Neural cell (in vitro differentiated cells): ENCODE data around the gene PROZ. TPM values are rescaled to one million over a fixed set of nuclear protein-coding genes. Genes with fewer than 3 reads are reported as not detected.

Experiments
- H2AFZ ChIP-seq: fragments of 200-600, 300-800 bp; sonication (generic), shearing (Covaris generic); 2 replicates; pipeline ENCODE4 v1.6.0; 2014; ENCODE audit warnings: low read depth, mild to moderate bottlenecking, antibody characterized with exemption, low read length, moderate library complexity
- H3F3A ChIP-seq: fragments of 200-600 bp; shearing (Covaris generic); 2 replicates; pipeline ENCODE4 v1.6.1; 2016; ENCODE audit warnings: mild to moderate bottlenecking, moderate library complexity, mixed read lengths, antibody characterized with exemption, low read length; ENCODE audit not compliant: insufficient read depth, poor library complexity, severe bottlenecking
- H3K27ac ChIP-seq: fragments of 200-600, 300-800 bp; sonication (generic), shearing (Covaris generic); 2 replicates; pipeline ENCODE4 v1.5.1; 2014; ENCODE audit warnings: mild to moderate bottlenecking, low read length, moderate library complexity
- H3K27me3 ChIP-seq: fragments of 300-800, 200-600 bp; sonication (generic), shearing (Covaris generic); 2 replicates; pipeline ENCODE4 v1.6.0; 2014; ENCODE audit warnings: mild to moderate bottlenecking, low read depth, low read length, moderate library complexity; ENCODE audit not compliant: insufficient read depth
- H3K36me3 ChIP-seq: fragments of 300-800, 200-600 bp; sonication (generic), shearing (Covaris generic); 2 replicates; pipeline ENCODE4 v1.5.1; 2014; ENCODE audit warnings: mild to moderate bottlenecking, antibody characterized with exemption, low read length, moderate library complexity; ENCODE audit not compliant: insufficient read depth
- H3K4me2 ChIP-seq: fragments of 300-800, 200-600 bp; sonication (generic), shearing (Covaris generic); 2 replicates; pipeline ENCODE4 v1.6.0; 2014; ENCODE audit warnings: mild to moderate bottlenecking, low read length
- H3K4me3 ChIP-seq: fragments of 300-800, 200-600 bp; sonication (generic), shearing (Covaris generic); 2 replicates; pipeline ENCODE4 v1.5.1; 2014; ENCODE audit warnings: mild to moderate bottlenecking, low read length, moderate library complexity
- H3K79me2 ChIP-seq: fragments of 200-600 bp; shearing (Covaris generic); replicated peaks from 2 replicates; pipeline ENCODE4 v1.6.0; 2014; ENCODE audit warnings: mild to moderate bottlenecking, low read length, moderate library complexity; ENCODE audit not compliant: insufficient read depth
- H3K9ac ChIP-seq: fragments of 300-800, 200-600 bp; sonication (generic), shearing (Covaris generic); 2 replicates; pipeline ENCODE4 v1.6.1; 2016; ENCODE audit warnings: mild to moderate bottlenecking, low read length, mixed read lengths
- H3K9me2 ChIP-seq: fragments of 200-600 bp; shearing (Covaris generic); 2 replicates; pipeline ENCODE4 v1.6.1; 2016; ENCODE audit warnings: mild to moderate bottlenecking, low read length, mixed read lengths; ENCODE audit not compliant: insufficient read depth
- H3K9me3 ChIP-seq: fragments of 200-600, 300-800 bp; sonication (generic), shearing (Covaris generic); 2 replicates; pipeline ENCODE4 v1.6.1; 2016; ENCODE audit warnings: mild to moderate bottlenecking, mixed run types, low read length, moderate library complexity, mixed read lengths
- H4K20me1 ChIP-seq: fragments of 200-600 bp; shearing (Covaris generic); 2 replicates; pipeline ENCODE4 v1.6.1; 2016; ENCODE audit warnings: mild to moderate bottlenecking, mixed run types; ENCODE audit not compliant: insufficient read depth
- EP300 ChIP-seq: fragments of 450-650 bp; conservative IDR thresholded peaks from 2 replicates; pipeline ENCODE4 v1.6.1; 2014; ENCODE audit warnings: antibody characterized with exemption, mild to moderate bottlenecking, moderate library complexity; ENCODE audit not compliant: poor library complexity, severe bottlenecking
- EZH2 ChIP-seq: fragments of 200-600, 300-800 bp; shearing (Covaris generic), sonication (generic); IDR thresholded peaks from 2 replicates; pipeline ENCODE4 v1.6.1; 2014; ENCODE audit warnings: antibody characterized with exemption, low read length, borderline replicate concordance, mild to moderate bottlenecking; ENCODE audit not compliant: insufficient read depth, poor library complexity, severe bottlenecking
- MXI1 ChIP-seq: fragments of 450-650 bp; conservative IDR thresholded peaks from 2 replicates; pipeline ENCODE4 v1.6.1; 2014; ENCODE audit warnings: antibody characterized with exemption, mild to moderate bottlenecking; ENCODE audit not compliant: poor library complexity, severe bottlenecking
- RAD21 ChIP-seq: fragments of 450-650 bp; conservative IDR thresholded peaks from 2 replicates; pipeline ENCODE4 v1.6.1; 2014; ENCODE audit warnings: antibody characterized with exemption, mild to moderate bottlenecking, moderate library complexity
- SMC3 ChIP-seq: fragments of 450-650 bp; conservative IDR thresholded peaks from 2 replicates; pipeline ENCODE4 v1.6.1; 2014; ENCODE audit warnings: antibody characterized with exemption, mild to moderate bottlenecking, moderate library complexity; ENCODE audit not compliant: poor library complexity
- polyA plus RNA-seq: library from polyadenylated mRNA; depleted of rRNA; stranded (reverse); fragments of >200 nt; gene quantifications from 2 replicates; pipeline ENCODE4 v1.2.3, GENCODE V29; 2014
- TF ChIP-seq, protein P1 (sequence below): fragments of 450-650 bp; IDR thresholded peaks from 2 replicates; pipeline ENCODE4 v1.5.1; 2014; ENCODE audit warnings: antibody characterized with exemption, mild to moderate bottlenecking, moderate library complexity; ENCODE audit not compliant: poor library complexity, severe bottlenecking
- TF ChIP-seq, protein P2 (sequence below): IDR thresholded peaks from 2 replicates; pipeline ENCODE4 v1.6.1; 2012; ENCODE audit warnings: borderline replicate concordance

PROZ gene
- polyA plus RNA-seq, 1 donor from 2014 or later, result not detected

DNA sequence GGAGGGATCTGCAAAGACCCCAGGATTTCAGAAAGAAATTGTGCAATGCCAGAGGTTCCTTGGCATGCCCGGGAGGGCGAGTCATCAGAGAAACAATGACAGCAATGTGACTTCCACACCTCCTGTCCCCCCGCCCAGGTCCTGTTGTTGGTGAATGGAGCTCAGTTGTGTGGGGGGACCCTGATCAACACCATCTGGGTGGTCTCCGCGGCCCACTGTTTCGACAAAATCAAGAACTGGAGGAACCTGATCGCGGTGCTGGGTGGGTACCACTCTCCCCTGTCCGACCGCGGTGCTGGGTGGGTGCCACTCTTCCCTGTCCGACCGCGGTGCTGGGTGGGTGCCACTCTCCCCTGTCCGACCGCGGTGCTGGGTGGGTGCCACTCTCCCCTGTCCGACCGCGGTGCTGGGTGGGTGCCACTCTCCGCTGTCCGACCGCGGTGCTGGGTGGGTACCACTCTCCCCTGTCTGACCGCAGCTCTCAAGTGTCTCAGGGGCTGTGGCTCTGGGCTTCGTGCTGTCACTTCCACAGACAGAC, 41.0 kb upstream of the PROZ start:
- H2AFZ ChIP-seq, result no peak overlapping the region
- no peaks in the 10 kb centered on the region for H3K9me2 ChIP-seq
- H3F3A ChIP-seq, result no peaks in the 10 kb centered on the region
- TF ChIP-seq RAD21 (no peak), EZH2 (no peak), EP300 (no peak), MXI1 (no peak)
- TF ChIP-seq, protein P1, sequence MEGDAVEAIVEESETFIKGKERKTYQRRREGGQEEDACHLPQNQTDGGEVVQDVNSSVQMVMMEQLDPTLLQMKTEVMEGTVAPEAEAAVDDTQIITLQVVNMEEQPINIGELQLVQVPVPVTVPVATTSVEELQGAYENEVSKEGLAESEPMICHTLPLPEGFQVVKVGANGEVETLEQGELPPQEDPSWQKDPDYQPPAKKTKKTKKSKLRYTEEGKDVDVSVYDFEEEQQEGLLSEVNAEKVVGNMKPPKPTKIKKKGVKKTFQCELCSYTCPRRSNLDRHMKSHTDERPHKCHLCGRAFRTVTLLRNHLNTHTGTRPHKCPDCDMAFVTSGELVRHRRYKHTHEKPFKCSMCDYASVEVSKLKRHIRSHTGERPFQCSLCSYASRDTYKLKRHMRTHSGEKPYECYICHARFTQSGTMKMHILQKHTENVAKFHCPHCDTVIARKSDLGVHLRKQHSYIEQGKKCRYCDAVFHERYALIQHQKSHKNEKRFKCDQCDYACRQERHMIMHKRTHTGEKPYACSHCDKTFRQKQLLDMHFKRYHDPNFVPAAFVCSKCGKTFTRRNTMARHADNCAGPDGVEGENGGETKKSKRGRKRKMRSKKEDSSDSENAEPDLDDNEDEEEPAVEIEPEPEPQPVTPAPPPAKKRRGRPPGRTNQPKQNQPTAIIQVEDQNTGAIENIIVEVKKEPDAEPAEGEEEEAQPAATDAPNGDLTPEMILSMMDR, result no peak
- TF ChIP-seq, protein P2, sequence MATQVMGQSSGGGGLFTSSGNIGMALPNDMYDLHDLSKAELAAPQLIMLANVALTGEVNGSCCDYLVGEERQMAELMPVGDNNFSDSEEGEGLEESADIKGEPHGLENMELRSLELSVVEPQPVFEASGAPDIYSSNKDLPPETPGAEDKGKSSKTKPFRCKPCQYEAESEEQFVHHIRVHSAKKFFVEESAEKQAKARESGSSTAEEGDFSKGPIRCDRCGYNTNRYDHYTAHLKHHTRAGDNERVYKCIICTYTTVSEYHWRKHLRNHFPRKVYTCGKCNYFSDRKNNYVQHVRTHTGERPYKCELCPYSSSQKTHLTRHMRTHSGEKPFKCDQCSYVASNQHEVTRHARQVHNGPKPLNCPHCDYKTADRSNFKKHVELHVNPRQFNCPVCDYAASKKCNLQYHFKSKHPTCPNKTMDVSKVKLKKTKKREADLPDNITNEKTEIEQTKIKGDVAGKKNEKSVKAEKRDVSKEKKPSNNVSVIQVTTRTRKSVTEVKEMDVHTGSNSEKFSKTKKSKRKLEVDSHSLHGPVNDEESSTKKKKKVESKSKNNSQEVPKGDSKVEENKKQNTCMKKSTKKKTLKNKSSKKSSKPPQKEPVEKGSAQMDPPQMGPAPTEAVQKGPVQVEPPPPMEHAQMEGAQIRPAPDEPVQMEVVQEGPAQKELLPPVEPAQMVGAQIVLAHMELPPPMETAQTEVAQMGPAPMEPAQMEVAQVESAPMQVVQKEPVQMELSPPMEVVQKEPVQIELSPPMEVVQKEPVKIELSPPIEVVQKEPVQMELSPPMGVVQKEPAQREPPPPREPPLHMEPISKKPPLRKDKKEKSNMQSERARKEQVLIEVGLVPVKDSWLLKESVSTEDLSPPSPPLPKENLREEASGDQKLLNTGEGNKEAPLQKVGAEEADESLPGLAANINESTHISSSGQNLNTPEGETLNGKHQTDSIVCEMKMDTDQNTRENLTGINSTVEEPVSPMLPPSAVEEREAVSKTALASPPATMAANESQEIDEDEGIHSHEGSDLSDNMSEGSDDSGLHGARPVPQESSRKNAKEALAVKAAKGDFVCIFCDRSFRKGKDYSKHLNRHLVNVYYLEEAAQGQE, result no peak
- no peaks in the 10 kb centered on the region for H3K36me3 ChIP-seq
- no peak overlapping the region for H3K4me3 ChIP-seq
- H4K20me1 ChIP-seq, result no peaks in the 10 kb centered on the region
- H3K27ac ChIP-seq, result no peak overlapping the region
- H3K27me3 ChIP-seq, result no peaks in the 10 kb centered on the region
- no peak overlapping the region for H3K9ac ChIP-seq
- H3K9me3 ChIP-seq, result no peaks in the 10 kb centered on the region
- no peak overlapping the region for H3K4me2 ChIP-seq
- no peaks in the 10 kb centered on the region for H3K79me2 ChIP-seq

DNA sequence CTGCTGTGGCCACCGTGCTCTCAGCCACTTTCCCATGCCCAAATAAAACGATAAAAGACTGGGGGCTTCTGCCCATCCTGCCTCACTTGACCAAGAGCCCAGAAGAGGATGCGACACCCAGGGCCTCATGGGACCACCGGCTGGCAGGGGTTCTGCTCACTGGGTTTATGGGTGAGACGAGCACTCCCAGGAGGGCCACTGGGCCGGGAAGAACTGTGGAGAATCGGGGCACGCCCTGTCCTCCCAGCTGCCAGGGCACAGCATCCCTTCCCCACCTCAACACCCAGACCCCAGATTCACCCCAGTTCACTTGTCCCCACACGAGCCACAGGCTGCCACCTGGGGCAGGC, 40.6 kb upstream of the PROZ start:
- no peaks in the 10 kb centered on the region for H3K27me3 ChIP-seq
- no peaks in the 10 kb centered on the region for H3F3A ChIP-seq
- no peaks in the 10 kb centered on the region for H4K20me1 ChIP-seq
- no peak overlapping the region for H3K4me2 ChIP-seq
- no peak overlapping the region for H3K4me3 ChIP-seq
- H3K9ac ChIP-seq, result no peak overlapping the region
- no peak overlapping the region for H3K27ac ChIP-seq
- TF ChIP-seq, protein P1, result no peak
- TF ChIP-seq RAD21, result no peak
- TF ChIP-seq, protein P2, result no peak
- TF ChIP-seq SMC3, result no peak
- no peaks in the 10 kb centered on the region for H3K9me3 ChIP-seq
- H3K79me2 ChIP-seq, result no peaks in the 10 kb centered on the region
- no peaks in the 10 kb centered on the region for H3K36me3 ChIP-seq
- H3K9me2 ChIP-seq, result no peaks in the 10 kb centered on the region
- no peak overlapping the region for H2AFZ ChIP-seq
